ENCODE measurements around the gene FBXO24. TPM values are rescaled to one million over a fixed set of nuclear protein-coding genes. Genes with fewer than 3 reads are reported as not detected.

Gene FBXO24
- total and polyA plus RNA-seq, 9 of the 15 experiments (the other 6 are each of a cell fraction or from before 2014, with no cell fraction given), result 0.17 to 0.95 (median 0.50) TPM

- H3K79me2 ChIP-seq (ENCODE audit: control insufficient read depth, insufficient read depth, low read length), result no peaks in the 10 kb centered on the region
- ATAC-seq (no peak), FAIRE-seq (no peak), DNase-seq (ENCODE audit: extremely low read depth in 1 of 4, low spot score in 3 of 4) (no peak)
- in situ Hi-C loops (cut with MboI), result loop anchor here (25.0 kb wide), 1 partner anchor 111 kb away; the partner anchor contains the start of gene SPACDR
- H3K27me3 ChIP-seq (ENCODE audit: control insufficient read depth in 2 of 2, insufficient read depth in 2 of 2, low read length in 2 of 2), result no peaks in the 10 kb centered on the region
- H3K4me1 ChIP-seq (replicated peaks in 1 of 2; ENCODE audit: control insufficient read depth in 2 of 2, insufficient read depth in 2 of 2, low read length in 2 of 2), result peaks cover 6 to 90% of the 10 kb centered on the region in 2 experiments; a peak in 4 of 5 replicates
- H3K4me3 ChIP-seq, result no peak overlapping the region
- H3K36me3 ChIP-seq (ENCODE audit: control insufficient read depth, insufficient read depth, low read length), result peaks cover 45% of the 10 kb centered on the region; the same call in 1 of the 3 replicates
- WGBS (ENCODE audit: insufficient coverage, low coverage, missing lambda C conversion rate), result 88% methylated on average over 13 of the region's 30 CpGs
- CTCF ChIA-PET (ENCODE audit: low intra/inter-chr PET ratio), result interaction anchor here (0.5 kb wide), 1 partner anchor 100 kb away, joined by 6 read pairs; no protein-coding TSS in a partner anchor
- H3K9me3 ChIP-seq (replicated peaks; ENCODE audit: control insufficient read depth, insufficient read depth, low read depth, low read length), result no peaks in the 10 kb centered on the region
- peak overlapping the region in 1 of 2 experiments; percentile 65; a peak in 1 of 4 replicates for H3K9ac ChIP-seq (ENCODE audit: insufficient read depth in 1 of 2, low read depth in 2 of 2, low read length in 2 of 2)
- peaks cover 8% of the 10 kb centered on the region for H3K9me1 ChIP-seq (ENCODE audit: control insufficient read depth, insufficient read depth, low read length)
- no peak overlapping the region for H2AFZ ChIP-seq (ENCODE audit: low read depth, low read length)
- no peaks in the 10 kb centered on the region for H4K20me1 ChIP-seq (replicated peaks; ENCODE audit: control insufficient read depth, insufficient read depth, low read length)
- H3K4me2 ChIP-seq (ENCODE audit: insufficient read depth, low read length), result no peak overlapping the region
- intact Hi-C loops (cut with micrococcal nuclease), result no loop called here
- no peak overlapping the region for H3K27ac ChIP-seq (ENCODE audit: extremely low read depth, low read depth, low read length)
- BruUV-seq (replicated peaks), result no TSS peak
- POLR2A ChIA-PET, result interaction anchor here (0.6 to 2.8 kb wide), 3 partner anchors 8 to 96 kb away, joined by 3 to 14 read pairs (median 9); partner anchors contain the start of genes FBXO24 and LRCH4
- TF ChIP-seq SUPT5H (IDR thresholded peaks at IDR 0.05) (peak; percentile 32; the same call in 1 of the 2 replicates), CAMTA2 (CRISPR knock-in tag; conservative IDR thresholded peaks at IDR 0.05) (no peak), RBM22 (IDR thresholded peaks at IDR 0.05; ENCODE audit: low read depth, low read length, poor library complexity, severe bottlenecking) (peak; percentile 37), POLR2G (IDR thresholded peaks at IDR 0.05; ENCODE audit: low read depth, low read length) (peak; percentile 68), IRF9 (tag; IDR thresholded peaks at IDR 0.05) (no peak), CREB3L1 (IDR thresholded peaks at IDR 0.05; ENCODE audit: borderline replicate concordance, low read depth) (no peak), POLR2B (IDR thresholded peaks at IDR 0.05; ENCODE audit: low read depth, partially characterized antibody) (peak; percentile 33), TFAP4 (CRISPR knock-in tag; IDR thresholded peaks at IDR 0.05; ENCODE audit: borderline replicate concordance) (0 out of 2 replicates have a peak, but pooled peaks have one; percentile 13), POLR2A (conservative IDR thresholded peaks at IDR 0.05) (0 out of 2 replicates have a peak, but pooled peaks have one; percentile 34)
These were observed 13.0 kb upstream of the FBXO24 start for GRCh38 chr7:100572949-100573675.
